HG02610 (cell line): ENCODE data around the gene MRPL48.
"Not testable (repeated sequence)": the region's sequence is repeated elsewhere in the genome, so short reads cannot be mapped to it uniquely, and the experiment has no call there.

Experiments
- ATAC-seq: cut with Tn5 transposase; IDR thresholded peaks from one replicate; pipeline ENCODE4 v1.9.1; 2021; ENCODE audit warnings: mild to moderate bottlenecking, moderate library complexity; ENCODE audit not compliant: unreplicated experiment

MRPL48 gene

DNA sequence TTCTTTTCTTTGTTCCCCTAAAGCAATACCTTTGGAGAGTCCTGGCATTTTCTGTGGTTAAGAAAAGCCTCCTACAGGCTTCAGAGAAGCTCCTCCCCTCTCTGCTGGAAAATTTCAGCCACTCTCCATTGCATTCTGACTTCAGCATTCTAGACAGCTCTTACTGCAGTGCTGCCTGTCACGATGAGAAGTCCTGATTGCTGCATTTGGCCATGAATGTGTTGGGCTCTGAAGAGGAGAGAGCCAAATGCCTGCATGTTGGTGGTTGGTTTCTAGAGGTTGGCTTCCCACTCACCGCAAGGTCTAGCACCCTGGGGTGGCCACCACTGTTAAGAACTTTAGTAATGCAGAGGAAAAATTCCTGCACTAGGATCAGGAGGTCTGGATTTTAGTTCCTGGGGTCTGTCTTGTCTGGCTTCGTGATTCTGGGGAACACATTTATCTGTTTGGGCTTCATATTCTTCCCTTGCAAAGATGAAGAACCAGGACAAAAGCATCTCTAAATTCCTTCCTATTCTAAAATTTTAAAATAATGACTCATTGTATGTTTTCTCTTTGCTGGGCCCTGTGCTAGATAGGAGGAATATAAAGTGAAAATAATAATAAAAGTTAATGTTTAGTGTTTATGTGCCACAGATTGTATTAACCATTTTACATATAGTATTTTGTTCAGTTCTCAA, 50.9 kb downstream of the MRPL48 start:
- no peak for ATAC-seq

DNA sequence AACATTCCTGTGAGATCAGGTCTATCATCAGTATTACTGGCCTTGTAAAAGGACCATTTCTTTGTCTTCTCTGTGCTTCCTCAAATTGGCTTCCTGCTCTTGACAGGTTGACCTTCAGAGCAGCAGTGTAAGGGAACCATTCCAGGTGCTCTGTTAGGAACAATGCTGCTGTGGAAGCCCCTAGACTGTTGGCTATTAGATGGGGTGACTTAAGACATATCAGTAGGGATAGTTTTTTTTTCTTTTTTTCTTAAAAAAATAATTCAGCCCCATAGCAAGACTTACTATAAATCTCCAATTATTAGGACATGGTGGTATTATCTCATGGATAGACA, 51.4 kb downstream of the MRPL48 start:
- ATAC-seq = no peak

DNA sequence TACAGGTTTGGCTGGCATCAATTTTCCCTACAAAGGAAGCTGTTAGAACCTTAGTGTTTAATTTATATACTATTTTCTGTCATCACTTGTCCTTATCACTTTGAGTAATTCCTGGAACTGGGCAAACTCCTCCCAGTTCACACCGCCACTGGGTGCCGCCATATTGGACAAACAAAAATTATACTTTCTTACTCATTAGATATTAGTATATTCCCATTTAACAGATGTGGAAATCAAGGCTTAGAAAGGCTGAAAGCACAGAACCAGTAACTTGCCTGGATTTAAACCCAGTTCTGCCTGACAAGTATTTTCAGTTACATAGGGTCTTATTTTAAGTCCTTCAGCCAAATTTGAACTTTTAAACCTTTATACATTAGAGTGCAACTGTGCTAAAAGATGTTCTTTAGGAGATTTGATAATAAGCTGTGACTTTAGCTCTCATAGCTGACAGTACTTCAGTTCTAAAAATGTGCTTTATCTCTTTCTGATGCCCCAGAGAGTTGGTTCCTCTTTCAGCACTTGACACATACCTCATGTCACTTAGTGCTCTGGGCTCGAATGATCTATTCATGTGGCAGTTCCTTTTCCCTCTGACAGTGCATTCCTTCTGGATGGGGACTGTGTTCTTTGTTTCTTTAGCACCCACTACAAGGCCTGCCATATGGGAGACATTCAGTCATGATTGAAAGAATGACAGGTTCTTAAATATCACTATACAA, 63.5 kb downstream of the MRPL48 start:
- ATAC-seq = no peak

DNA sequence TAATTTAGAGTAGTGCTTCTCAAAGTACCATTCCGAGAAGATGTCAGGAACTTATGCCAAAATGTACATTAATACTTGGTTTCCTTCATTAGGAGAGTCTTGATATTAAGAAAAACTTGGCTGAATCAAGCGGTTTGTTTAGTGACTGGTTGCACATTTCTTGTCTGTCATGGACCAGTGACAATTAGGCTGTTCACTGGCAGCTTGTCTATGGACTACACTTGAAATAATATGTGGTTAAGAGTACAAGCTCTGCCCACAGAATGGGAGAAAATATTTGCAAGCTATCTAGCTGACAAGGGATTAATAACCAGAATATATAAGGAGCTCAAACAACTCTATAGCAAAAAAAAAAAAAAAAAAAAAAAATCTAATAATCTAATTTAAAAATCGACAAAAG, 64.4 kb downstream of the MRPL48 start:
- ATAC-seq = no peak

DNA sequence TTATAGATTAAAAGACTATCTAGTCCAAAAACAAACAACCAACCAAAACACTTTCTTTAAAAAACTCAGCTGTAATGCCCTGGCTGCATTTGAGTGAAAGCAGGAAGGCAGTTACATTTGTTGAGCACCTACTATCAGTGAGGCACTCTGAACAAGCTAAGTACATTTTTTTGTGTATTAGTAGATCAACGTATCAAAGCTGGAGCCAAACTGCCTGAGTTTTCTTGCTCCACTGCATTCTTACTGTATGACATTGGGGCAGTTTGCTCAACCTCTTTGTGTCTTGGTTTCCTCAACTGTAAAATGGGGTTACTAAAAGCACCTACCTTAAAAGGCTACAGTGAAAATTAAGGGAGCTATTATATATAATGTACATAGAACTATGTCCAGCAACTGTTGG, 67.0 kb downstream of the MRPL48 start:
- ATAC-seq = no peak

DNA sequence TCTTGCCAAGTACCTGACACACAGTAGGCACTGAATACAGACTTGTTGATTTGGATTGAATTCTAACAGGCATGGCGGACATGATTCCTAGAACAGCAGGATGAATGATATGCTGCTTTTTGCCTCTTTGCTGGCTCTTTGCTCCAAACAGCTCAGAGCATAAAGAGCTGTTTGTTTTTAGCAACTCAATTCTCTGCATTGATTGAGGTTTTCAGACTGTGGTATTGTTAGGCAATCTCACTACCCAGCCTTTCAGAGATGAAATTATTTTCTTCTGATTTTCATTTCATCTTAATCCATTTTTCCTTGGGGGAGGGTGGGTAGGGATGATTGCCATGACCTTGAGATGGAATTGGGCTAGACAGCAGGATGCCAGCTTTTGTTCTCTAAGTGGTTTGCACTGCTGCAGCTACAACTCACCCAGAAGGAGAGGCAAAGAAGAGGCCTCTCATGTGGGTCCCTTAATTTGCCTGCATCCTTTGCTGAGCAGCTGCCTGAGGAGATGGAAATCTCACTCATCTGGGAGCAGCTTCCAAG, 68.4 kb downstream of the MRPL48 start:
- no peak for ATAC-seq

DNA sequence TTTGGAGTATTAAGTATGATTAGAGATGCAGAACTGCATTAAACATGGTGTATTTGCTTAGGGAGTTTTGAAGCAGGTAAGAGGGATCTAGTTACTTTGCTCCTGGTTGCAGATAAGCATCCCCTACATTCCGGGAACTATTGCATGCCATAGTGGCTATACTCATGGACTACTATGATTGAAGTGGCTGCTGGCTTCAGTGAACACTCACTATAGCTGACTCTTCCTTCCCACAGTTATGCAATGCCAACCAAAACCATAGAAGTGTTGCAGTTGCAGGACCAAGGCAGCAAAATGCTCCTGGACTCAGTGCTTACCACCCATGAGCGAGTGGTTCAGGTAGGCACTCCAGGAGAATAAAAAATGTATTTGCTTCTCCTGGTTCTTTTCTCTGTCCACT, 72.0 kb downstream of the MRPL48 start:
- ATAC-seq = no peak

DNA sequence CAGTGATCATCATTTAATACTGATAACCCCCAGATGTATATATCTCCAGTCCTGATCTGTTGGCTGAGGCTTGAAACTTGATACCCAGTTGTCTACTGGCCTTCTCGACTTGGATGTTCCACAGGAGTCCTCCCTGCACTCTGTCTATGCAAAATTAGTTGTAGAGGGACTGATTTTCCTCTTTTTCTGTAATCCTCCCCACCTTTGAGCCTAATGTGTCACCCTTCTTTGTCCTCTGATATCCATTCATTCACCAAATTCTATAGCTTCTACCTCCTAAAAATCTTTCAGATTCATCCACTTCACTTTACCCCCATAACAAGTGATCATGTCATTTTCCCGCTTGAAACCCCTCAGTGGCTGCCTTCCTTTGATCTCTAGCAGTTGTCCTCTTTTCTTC, 72.5 kb downstream of the MRPL48 start:
- ATAC-seq = no peak

DNA sequence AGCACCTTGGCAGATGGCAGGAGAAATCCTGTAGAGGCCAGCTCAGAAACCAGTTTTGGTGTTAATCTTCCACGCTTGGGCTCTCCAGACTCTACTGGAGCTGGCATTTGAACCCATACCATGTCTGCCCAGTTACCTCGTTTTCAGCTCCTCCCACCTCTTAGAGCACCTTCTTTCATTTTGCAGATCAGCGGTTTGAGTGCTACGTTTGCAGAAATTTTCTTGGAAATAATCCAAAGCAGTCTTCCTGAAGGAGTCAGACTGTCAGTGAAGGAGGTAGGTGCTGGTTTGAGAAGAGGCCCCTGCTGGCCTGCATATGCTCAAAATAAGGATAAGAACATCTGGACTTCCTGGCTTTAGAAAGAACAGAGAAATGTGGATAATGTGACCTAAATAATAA, 75.3 kb downstream of the MRPL48 start:
- no peak for ATAC-seq

DNA sequence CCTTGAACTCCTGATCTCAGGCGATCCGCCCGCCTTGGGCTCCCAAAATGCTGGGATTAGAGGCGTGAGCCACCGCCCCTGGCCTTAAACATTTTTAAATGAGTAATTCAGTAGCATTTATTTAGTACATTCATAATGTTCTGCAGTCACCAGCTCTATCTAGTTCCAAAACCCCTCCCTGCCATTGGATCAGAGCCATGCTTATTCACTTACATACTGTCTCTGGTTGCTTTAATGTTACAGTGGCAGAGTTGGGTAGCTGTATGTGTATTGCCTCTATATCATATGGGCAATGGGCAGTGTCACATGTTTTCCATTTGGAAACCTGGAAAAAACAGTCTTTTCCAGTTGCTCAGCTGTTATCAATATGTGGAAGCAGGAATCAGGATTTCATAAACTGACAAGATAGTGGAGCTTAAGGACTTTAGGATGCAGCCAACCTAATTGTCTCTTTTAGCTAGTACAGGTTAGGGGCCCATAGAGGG, 78.5 kb downstream of the MRPL48 start:
- no peak for ATAC-seq

DNA sequence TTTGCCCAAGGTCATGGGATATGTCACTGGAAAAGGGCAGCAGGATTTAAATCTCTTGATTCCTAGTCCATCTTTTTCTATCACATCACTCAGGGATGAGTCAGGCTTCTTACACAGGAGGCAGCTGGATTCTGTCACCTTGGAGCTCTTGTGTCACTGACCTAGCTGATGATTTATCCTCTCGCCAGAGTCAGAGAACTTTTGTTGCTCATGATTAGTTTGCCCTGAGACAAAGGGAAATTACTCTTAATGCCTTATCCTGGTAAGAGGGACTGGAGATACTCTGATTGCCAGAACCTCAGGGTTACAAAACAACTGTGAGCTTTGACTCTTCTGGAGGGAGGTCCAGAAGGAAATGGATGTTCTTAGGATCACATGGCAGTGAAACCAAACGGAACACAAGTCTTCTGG, 78.9 kb downstream of the MRPL48 start:
- no peak for ATAC-seq

DNA sequence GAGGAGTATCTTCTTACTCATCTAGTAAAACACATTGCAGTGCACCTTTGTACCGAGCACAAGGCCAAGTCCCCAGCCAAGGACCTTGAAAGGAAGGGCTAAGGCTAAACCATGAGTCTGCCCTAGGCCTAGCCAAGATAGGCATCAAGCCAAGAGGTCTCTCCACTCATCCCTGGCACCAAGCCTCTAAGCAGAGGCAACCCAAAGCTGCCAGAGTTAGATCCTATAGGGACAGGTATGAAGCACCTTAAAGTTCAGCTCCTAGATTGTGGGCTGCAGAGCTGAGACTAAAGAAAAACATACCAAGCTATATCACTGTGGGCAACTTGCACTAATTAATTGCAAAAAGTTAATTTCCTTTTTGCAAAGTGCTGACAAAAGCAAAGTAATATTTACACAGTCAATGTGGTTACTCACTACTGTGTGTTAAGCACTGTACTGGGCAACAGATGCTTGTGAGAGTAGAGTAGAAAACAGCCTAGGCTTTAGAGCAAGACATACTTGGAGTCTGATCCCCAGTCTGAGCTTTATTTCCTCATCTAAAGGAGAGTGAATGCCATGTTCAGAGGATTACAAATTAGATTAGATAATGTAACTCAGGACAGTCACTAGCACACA, 81.8 kb downstream of the MRPL48 start:
- ATAC-seq = no peak

DNA sequence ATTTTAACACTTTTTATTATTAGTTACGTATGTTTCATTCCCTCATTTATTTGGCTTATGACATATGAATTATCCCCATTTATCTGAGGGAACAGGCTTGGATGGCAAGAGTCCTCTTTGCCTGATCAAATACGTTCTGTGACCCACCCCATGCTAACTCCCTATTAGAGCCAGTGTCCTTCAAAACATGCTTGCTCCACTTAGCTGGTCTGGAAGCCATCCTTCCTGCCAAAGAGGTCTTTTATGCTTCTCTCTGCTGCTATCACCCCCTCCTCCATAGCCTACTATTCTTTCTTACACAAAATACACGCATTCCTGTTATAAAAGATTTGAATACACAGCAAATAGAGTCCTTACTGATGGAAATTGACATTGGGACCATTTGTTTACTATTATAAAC, 82.6 kb downstream of the MRPL48 start:
- no peak for ATAC-seq

DNA sequence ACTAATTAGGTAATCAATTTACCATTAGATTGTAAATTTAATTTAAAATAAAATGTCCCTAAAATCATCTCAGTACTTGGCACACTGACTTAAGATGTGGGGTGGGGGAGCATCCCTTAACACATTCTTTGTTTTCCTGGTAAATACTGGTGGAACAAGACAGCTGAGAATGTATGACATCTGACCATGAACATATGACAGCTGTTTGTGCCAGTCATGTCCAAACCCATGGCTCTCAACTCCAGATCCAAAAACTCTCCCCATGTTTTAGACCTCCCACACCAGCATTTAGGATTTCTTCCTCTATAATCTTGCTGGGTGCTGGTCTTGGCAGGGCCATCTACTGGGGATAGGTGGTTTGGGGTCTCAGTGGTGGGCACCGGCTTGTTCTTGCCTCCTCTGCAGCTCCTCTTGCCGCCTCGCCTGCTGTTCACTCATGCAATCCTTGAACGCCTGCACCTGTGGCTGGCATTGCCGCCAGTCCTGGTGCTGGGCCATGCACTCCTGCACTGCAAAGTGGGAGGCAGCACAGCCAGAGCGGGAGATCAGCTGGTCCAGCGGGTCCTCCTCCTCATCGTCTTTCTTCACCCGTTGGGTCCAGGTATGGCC, 85.2 kb downstream of the MRPL48 start:
- no peak for ATAC-seq

DNA sequence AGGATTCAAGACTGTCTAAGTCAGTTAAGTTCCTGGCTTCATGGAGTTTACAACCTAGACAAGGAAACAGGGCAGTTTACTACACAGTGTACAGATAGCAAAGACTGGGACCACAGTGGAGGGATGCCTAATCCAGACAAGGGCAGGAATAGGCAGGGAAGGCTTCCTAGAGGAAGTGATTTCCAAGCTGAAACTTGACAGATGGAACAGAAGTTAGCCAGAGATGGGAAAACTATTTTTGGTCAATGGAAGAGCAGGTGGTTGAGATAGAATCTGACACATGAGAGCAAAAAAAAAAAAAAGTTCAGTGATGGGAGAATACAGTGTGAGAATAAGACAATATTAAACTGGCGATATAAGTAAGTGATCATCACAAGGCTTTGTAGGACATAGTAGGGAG, 87.7 kb downstream of the MRPL48 start:
- no peak for ATAC-seq

DNA sequence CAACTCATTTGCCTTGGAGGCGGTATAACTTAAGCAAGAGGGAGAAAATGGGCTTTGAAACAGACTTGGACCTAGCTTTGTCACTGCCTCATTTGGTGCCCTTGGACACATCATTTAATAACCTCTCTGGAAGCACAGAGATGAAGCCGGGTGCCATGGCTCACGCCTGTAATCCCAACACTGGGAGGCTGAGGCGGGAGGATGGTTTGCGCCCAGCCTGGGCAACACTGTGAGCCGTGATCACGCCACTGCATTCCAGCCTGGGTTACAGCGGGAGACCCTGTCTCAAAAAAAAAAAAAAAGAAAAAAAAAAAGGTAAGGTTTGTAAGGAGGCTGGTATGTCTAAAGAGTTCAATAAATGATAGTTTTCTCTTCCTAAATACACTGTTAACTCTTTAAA, 88.2 kb downstream of the MRPL48 start:
- no peak for ATAC-seq

DNA sequence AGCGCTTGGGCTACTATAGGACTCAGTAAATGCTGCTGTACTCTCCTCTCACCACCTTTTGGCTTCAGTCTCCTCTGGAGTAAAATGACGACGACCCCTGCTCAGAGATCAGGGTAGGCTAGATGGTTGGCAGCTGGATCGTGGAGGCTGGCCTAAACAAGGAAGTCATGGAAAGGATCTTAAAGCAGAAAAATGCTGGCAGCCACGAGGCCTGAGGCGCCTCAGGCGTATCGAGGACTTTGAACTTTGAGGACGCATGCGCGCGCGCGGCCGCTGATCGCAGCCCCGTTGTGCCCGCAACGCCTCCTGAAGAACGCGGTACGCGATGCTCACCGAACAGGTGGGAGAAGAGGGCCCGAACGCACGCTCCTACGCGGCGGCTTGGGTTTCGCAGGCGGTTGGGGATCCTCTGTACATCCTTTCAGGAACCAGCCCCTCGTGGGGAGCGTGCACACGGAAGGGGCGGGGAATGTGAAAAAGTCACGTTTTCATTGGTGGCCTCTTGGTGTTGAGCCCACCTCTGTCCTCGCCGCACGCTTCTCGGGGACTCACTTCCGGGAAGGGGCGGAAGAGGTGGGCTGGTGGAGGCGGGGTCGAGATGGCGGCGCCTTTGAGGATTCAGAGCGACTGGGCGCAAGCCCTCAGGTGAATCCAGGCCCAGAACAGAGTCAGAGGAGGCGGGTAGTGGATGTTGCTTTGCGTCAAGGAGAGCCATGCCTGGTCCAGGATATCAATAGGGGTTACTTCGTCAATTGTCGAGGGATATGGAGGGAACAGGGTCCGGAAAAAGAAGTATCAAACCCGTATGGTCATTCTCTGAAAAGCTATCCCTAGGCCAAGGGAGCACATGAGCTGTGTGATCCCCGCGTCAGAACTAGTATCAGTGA, 89.0 kb downstream of the MRPL48 start, which contains the start of the genes COA4 and PAAF1:
TSS of gene COA4 (minus strand) at position 423 of the 887 bp plus-strand sequence. CDS start 3,468 bp downstream, outside the sequence.
TSS of gene PAAF1 (plus strand) at position 576 of the 887 bp plus-strand sequence. CDS start at position 599, 23 bp downstream.
- peak; percentile 96 for ATAC-seq

DNA sequence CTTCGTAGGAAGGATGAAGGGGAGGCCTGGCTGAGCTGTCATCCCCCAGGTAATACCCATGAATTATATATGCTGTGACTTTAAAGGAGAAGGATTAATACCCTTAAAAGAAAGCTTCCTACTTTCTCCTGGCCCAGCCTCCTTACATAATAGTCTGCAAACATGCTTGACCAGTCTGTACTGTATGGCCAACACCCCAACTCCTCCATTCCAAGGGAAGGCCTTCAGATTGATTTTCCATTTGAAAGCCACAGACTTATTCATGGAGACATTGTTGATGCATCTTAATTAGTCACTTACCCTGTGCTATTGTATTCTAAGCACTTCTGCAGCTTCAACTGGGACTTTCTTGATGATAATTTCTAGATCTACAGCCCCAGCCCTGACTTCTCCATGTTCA, 91.1 kb downstream of the MRPL48 start:
- ATAC-seq = no peak

DNA sequence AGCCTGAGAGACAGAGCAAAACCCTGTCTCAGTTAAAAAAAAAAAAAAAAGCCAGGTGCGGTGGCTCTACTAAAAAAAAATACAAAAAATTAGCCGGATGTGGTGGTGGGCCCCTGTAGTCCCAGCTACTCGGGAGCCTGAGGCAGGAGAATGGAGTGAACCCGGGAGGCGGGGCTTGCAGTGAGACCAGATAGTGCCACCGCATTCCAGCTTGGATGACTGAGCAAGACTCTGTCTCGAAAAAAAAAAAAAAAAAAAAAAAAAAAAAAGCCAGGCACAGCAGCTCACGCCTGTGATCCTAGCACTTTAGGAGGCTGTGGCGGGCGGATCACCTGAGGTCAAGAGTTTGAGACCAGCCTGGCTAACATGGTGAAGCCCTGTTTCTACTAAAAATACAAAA, 92.8 kb downstream of the MRPL48 start:
- not testable (repeated sequence) for ATAC-seq

DNA sequence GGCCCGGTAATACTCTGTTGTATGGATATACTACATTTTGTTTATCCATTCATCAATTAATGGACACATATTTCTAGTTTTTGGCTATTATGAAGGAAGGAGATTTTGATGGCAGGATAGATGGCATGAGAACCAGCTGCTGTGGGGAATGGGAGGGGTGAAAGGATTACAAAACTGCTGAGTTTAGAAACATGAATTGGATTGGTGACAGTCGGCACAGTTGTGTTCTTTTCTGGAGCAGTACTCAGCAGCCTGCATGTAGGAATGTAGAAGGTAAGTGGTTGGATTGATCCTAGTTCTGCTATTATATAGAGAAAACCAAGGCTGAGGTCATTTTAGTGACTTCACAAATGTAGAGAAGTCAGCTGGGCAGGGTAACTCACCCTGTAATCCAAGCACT, 96.2 kb downstream of the MRPL48 start:
- ATAC-seq = no peak
